Measurements from ENCODE around the gene MICU1. TPM values are rescaled to one million over a fixed set of nuclear protein-coding genes. Genes with fewer than 3 reads are reported as not detected.

MICU1 gene
- total and polyA plus RNA-seq, 3 donors from 2014 or later: 34.7 to 42.7 (median 38.9) TPM

DNA sequence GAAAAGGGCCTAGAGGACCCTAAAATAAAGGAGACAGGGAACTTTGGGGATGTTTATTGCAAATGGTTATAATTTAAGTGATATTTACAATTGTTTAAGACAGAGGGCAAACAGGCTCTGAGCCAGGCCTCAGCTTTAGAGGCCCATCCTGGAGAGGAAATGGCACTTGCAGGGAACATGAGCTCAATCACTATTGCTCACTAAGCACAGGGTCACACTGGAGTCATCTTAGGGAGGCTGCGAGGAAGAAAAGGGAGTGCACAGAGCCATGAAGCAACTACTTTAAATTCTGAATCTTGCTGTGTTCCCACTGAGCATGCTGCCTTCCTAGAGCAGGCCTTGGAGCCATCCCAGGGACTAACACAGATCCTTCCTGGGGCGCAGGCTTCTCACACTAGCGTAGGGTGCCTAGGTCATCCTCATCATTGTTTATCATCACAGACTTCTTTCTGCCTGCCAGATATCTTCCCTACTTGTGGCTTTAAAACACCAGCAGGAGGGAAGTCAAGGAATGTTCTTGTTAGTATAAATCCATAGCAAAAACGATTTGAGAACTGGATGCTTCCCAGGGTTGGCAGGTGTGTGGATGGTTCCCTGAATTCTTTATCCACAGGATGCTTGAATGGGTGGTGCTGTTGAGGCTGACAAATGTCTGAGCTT is 258.4 kb downstream of the MICU1 start:
- TF ChIP-seq POLR2A (IDR thresholded peaks at IDR 0.05): no peak
- TF ChIP-seq, protein P1, sequence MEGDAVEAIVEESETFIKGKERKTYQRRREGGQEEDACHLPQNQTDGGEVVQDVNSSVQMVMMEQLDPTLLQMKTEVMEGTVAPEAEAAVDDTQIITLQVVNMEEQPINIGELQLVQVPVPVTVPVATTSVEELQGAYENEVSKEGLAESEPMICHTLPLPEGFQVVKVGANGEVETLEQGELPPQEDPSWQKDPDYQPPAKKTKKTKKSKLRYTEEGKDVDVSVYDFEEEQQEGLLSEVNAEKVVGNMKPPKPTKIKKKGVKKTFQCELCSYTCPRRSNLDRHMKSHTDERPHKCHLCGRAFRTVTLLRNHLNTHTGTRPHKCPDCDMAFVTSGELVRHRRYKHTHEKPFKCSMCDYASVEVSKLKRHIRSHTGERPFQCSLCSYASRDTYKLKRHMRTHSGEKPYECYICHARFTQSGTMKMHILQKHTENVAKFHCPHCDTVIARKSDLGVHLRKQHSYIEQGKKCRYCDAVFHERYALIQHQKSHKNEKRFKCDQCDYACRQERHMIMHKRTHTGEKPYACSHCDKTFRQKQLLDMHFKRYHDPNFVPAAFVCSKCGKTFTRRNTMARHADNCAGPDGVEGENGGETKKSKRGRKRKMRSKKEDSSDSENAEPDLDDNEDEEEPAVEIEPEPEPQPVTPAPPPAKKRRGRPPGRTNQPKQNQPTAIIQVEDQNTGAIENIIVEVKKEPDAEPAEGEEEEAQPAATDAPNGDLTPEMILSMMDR (IDR thresholded peaks at IDR 0.05): no peak
- DNase-seq: no peak
- H3K27me3 ChIP-seq: no peaks in the 10 kb centered on the region
- no peak overlapping the region for H3K4me3 ChIP-seq
- no peaks in the 10 kb centered on the region for H3K9me3 ChIP-seq
- H3K36me3 ChIP-seq (ENCODE audit: low read depth, missing control alignments): no peaks in the 10 kb centered on the region
- intact Hi-C loops (cut with DNase I; ENCODE audit: low total_unique reads): no loop called here
- 73 to 75% methylated on average over 4 of the region's 4 CpGs for WGBS, 2 donors
- no peak overlapping the region for H3K27ac ChIP-seq
- H3K4me1 ChIP-seq: peaks cover 11% of the 10 kb centered on the region

DNA sequence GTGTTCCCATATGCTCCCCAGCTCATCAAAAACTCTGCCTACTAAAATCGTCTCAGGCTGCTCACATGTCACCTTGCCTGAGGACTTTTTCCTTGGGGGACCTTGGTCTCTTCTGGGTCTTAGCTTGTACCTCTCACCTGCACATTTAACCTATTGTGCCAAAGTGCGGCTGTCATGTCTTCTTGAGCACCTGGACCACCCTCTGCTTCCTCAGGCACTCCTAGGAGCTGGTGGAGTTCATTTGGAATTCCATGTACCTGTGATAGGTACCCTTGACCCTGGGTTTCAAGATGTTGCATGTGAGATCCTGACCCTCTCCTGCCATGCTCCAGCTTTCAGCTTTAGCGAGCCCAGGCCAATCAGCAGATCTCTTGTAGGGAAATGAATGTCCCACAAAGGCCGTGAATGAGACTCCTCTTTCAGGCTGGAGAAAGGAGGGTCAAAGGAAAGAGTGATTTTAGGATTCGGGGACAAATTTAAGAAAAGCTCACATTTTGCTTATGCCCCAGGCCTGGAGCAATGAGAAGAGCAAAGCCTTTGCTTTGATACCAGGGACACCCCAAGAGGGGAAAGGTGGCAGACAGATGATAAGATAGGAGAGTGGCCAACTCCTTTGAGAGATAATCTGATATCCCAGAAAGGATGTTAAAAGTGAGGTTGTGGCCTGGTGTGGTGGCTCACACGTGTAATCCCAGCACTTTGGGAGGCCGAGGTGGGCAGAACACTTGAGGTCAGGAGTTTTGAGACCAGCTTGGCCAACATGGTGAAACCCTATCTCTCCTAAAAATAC is 260.6 kb downstream of the MICU1 start:
- no peak for DNase-seq
- Histone ChIP-seq H3K4me1 (peaks cover 11% of the 10 kb centered on the region), H3K4me3 (no peak overlapping the region), H3K36me3 (ENCODE audit: low read depth, missing control alignments) (no peaks in the 10 kb centered on the region), H3K27me3 (no peaks in the 10 kb centered on the region), H3K9me3 (no peaks in the 10 kb centered on the region), H3K27ac (peak overlapping the region in 1 of 2 donors; percentile 19)
- intact Hi-C loops (cut with DNase I; ENCODE audit: low total_unique reads): no loop called here
- no peak for TF ChIP-seq POLR2A (IDR thresholded peaks at IDR 0.05)
- TF ChIP-seq, protein P1 (IDR thresholded peaks at IDR 0.05): no peak
- 81 to 82% methylated on average over 7 of the region's 7 CpGs for WGBS, 2 donors

DNA sequence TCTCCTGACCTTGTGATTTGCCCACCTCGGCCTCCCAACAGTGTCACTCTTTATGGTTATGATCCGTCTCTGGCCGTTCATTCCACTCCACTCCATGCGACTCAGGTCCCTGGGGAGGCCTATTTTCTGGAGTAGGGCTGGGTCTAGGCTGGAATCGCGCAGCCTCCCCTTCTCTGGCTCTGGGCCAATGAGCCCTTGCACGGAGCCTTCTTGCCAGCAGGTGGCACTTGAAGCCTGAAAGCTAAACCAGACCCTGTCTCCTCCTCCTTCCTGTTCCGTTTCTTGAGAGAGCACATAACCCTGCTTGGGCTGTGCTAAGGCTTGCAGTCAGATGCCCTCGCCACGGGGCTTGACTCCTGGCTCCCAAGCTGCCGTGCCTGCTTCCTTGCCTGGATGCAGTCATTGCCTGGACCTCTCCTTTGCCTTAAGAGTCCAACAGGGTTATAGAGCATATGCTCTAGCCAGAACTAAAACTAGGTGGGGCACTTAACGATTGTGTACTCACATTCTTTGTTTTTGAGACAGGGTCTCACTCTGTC is 261.6 kb downstream of the MICU1 start:
- no peaks in the 10 kb centered on the region for H3K36me3 ChIP-seq (ENCODE audit: low read depth, missing control alignments)
- TF ChIP-seq, protein P1 (IDR thresholded peaks at IDR 0.05): peak; percentile 80 to 87 (median 85)
- TF ChIP-seq POLR2A (IDR thresholded peaks at IDR 0.05): no peak
- no peak overlapping the region for H3K4me3 ChIP-seq
- whole genome bisulfite sequencing, 2 donors: 20 to 35% methylated on average over 12 of the region's 12 CpGs
- H3K4me1 ChIP-seq: peaks cover 11% of the 10 kb centered on the region
- H3K27ac ChIP-seq: peak overlapping the region; percentile 19 to 24
- no peaks in the 10 kb centered on the region for H3K9me3 ChIP-seq
- no peaks in the 10 kb centered on the region for H3K27me3 ChIP-seq
- peak; percentile 91 for DNase-seq
- intact Hi-C loops (cut with DNase I; ENCODE audit: low total_unique reads): loop anchor here (5.0 kb wide), 1 partner anchor 468 kb away; no protein-coding TSS in a partner anchor

DNA sequence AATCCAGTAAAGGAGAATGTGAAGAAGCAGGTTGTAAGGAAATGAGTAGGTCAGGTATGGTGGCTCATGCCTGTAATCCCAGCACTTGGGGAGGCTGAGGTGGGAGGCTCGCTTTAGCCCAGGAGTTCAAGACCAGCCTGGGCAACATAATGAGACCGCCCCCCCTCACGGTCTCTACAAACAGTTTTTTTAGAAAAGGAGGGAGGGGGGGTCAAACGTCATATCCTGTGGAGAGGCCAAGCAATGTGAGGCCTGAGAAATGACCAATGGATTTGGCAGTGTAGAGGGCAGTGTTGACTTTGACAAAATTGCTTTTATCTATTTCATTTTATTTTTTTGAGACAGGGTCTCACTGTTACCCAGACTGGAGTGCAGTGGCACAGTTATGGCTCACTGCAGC is 268.9 kb downstream of the MICU1 start:
- no peak for DNase-seq

More for the DNA sequence above, 268.9 kb downstream of the MICU1 start:
- Histone ChIP-seq H3K36me3 (ENCODE audit: low read depth, missing control alignments) (no peaks in the 10 kb centered on the region), H3K27me3 (no peaks in the 10 kb centered on the region), H3K9me3 (no peaks in the 10 kb centered on the region), H3K4me3 (no peak overlapping the region), H3K27ac (no peak overlapping the region), H3K4me1 (peaks cover 20% of the 10 kb centered on the region)
- intact Hi-C loops (cut with DNase I; ENCODE audit: low total_unique reads): loop anchor here (10.0 kb wide), 1 partner anchor 278 kb away; no protein-coding TSS in a partner anchor
- WGBS, 2 donors: 62 to 69% methylated on average over 4 of the region's 4 CpGs
- TF ChIP-seq, protein P1 (IDR thresholded peaks at IDR 0.05): no peak
- TF ChIP-seq POLR2A (IDR thresholded peaks at IDR 0.05): no peak
